ENCODE measurements around the gene S100A10.

S100A10 gene

GRCh38 chr1:151967091-151967490, 26.6 kb downstream of the S100A10 start:
- in situ Hi-C loops (cut with MboI; ENCODE audit: low sequenced_read_pairs): no loop called here

GRCh38 chr1:151966061-151966460, 27.6 kb downstream of the S100A10 start:
- in situ Hi-C loops (cut with MboI; ENCODE audit: low sequenced_read_pairs): no loop called here

- in situ Hi-C loops (cut with MboI; ENCODE audit: low sequenced_read_pairs): no loop called here
Observed at GRCh38 chr1:151964510-151964909, 29.1 kb downstream of the S100A10 start.

- in situ Hi-C loops (cut with MboI; ENCODE audit: low sequenced_read_pairs): no loop called here
Observed at GRCh38 chr1:151963288-151963687, 30.4 kb downstream of the S100A10 start.

GRCh38 chr1:151961833-151962232, 31.8 kb downstream of the S100A10 start:
- in situ Hi-C loops (cut with MboI; ENCODE audit: low sequenced_read_pairs): no loop called here

GRCh38 chr1:151960780-151961513, 32.7 kb downstream of the S100A10 start:
- in situ Hi-C loops (cut with MboI; ENCODE audit: low sequenced_read_pairs): no loop called here

- in situ Hi-C loops (cut with MboI; ENCODE audit: low sequenced_read_pairs): no loop called here
Observed at GRCh38 chr1:151958959-151959358, 34.7 kb downstream of the S100A10 start.

GRCh38 chr1:151956957-151957497, 36.6 kb downstream of the S100A10 start:
- in situ Hi-C loops (cut with MboI; ENCODE audit: low sequenced_read_pairs): no loop called here

GRCh38 chr1:151953409-151954094, 40.1 kb downstream of the S100A10 start:
- in situ Hi-C loops (cut with MboI; ENCODE audit: low sequenced_read_pairs): no loop called here

GRCh38 chr1:151952811-151953210, 40.8 kb downstream of the S100A10 start:
- in situ Hi-C loops (cut with MboI; ENCODE audit: low sequenced_read_pairs): no loop called here

GRCh38 chr1:151949371-151950193, 44.1 kb downstream of the S100A10 start:
- in situ Hi-C loops (cut with MboI; ENCODE audit: low sequenced_read_pairs): no loop called here

- in situ Hi-C loops (cut with MboI; ENCODE audit: low sequenced_read_pairs): no loop called here
Observed at GRCh38 chr1:151948506-151948905, 45.2 kb downstream of the S100A10 start.

- in situ Hi-C loops (cut with MboI; ENCODE audit: low sequenced_read_pairs): no loop called here
Observed at GRCh38 chr1:151947140-151947539, 46.5 kb downstream of the S100A10 start.

GRCh38 chr1:151945725-151946722, 47.6 kb downstream of the S100A10 start:
- in situ Hi-C loops (cut with MboI; ENCODE audit: low sequenced_read_pairs): no loop called here

- in situ Hi-C loops (cut with MboI; ENCODE audit: low sequenced_read_pairs): no loop called here
Observed at GRCh38 chr1:151944857-151945575, 48.6 kb downstream of the S100A10 start.

- in situ Hi-C loops (cut with MboI; ENCODE audit: low sequenced_read_pairs): no loop called here
Observed at GRCh38 chr1:151944126-151944856, 49.4 kb downstream of the S100A10 start.

- in situ Hi-C loops (cut with MboI; ENCODE audit: low sequenced_read_pairs): no loop called here
Observed at GRCh38 chr1:151943591-151943990, 50.1 kb downstream of the S100A10 start.

- in situ Hi-C loops (cut with MboI; ENCODE audit: low sequenced_read_pairs): no loop called here
Observed at GRCh38 chr1:151942882-151943281, 50.8 kb downstream of the S100A10 start.

- in situ Hi-C loops (cut with MboI; ENCODE audit: low sequenced_read_pairs): no loop called here
Observed at GRCh38 chr1:151940541-151940940, 53.1 kb downstream of the S100A10 start.
